GM19452 (cell line): ENCODE results near the gene HOXA2.

ENCODE experiments used
- ATAC-seq: cut with Tn5 transposase; IDR thresholded peaks from one replicate; pipeline ENCODE4 v1.9.1; 2021; ENCODE audit not compliant: unreplicated experiment

Gene HOXA2

DNA sequence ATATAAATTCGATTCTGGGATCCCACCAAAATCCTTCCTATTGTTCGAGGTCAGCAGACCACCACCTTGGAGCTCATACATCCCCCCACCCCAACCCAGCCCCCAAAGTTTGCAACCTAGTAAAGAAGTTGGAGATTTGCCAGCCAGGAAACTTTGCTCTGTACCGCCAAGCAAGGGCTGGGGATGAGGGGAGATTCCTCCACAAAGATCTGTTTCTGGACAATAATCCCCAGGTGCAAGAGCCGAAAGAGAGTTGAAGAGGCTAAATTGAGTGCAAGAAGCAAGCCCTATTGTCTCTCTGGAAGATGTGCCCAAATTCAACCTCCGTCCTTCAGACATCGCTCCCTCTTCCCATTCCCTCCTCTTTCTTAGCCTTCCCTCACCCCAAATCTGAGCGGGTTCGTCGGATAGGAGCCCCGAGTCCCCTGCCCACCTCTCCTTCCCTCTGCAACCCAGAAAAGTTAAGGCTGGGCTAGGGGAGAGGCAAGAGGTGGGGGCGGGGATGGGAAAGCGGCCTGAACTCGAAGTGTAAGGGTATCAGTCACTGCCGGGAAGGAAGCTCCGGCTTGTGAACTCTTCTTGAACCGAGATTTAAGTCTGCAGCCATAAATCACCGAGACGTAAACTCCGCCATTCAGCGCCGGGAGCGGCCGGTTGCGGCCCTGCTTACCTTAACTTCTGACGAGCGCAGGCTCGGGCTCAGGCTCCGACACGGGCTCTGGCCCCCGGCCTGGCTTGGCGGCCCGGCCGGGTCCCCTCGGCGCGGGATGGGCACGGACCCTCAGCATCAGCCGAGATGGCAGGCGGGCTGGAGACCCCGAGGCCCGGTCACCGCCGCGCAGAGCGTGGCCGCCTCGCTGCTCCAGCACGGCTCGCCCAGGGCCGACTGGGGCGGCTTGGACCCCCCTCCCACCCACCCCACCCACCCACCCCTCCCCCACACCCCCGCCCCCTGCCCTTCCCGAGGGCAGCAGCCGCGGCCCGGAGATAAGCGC, 10.8 kb upstream of the HOXA2 start:
- ATAC-seq, result no peak

DNA sequence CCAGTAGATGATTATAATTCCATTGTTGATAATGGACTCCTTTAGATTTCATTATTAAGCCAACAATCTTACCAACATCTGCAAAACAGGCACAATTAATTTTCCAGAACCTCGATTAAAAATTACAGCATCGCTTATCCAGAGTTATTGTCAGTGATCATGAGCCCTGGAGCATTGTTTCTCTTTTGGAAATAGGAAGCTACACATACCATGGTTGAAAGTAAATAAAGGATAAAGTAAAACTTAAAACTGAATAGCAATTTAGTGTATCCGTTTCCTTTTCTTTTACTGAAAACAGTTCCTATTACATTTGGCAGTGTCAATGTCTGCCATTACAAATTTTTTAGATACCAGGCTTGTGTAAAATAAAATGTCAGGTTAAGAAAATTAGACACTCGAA, 9.9 kb upstream of the HOXA2 start:
- no peak for ATAC-seq

DNA sequence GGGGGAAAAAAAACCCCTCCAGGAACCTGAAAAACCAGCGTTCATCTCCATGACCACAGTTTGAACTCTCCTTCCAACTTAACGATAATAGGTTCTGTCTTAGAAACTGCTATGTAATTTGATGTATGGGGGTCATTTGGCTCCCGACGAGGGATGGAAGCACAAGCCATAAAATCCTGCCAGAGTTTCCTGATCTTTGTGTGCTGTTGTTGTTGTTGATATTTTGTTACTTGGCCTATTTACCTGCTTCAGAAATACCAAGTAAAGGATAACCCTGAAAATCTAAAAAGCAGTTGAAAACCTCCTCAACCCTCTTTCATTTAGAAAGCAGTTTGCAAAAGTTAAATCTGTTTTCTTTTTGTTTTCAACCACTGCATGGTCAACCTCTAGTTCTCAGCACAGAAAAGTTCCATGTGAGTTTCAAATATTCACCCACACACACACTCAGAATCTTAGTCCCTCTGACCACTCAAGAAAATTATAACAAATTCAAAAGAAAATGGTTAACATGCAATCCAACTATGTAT, 9.3 kb upstream of the HOXA2 start:
- ATAC-seq, result no peak

DNA sequence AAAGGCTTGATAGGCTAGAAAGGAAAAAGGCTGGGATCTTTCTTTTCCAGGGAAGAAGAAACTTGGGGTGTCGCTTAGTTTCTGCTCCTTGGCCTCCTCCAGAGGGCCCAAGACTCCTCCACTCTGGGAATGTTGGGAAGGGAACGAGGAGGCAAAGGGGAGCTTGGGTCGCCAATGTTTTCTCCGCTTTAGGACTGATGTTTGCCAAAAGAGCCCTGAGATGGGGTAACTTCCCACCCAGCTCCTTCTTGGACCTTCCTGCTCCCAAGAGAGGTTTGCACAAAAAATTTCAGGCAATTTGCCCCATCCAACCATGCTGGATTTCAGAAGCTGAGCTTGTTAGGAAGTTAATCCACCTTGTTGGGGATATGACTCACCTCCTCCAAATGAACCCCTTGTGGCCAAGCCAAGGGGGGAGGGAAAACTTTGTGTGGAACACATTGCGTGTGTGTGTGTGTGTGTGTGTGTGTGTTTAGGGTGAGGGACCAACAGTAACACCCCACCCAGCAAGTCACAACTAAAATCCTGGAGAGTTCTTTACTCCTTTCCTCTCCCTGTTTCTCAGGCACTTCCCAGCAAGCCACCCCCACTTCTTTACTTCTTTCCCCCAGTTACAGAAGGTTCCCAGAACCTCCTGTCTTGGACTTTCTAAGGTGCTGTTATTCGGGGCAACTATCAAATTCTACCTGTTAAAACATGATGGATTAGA, 8.7 kb upstream of the HOXA2 start:
- no peak for ATAC-seq

DNA sequence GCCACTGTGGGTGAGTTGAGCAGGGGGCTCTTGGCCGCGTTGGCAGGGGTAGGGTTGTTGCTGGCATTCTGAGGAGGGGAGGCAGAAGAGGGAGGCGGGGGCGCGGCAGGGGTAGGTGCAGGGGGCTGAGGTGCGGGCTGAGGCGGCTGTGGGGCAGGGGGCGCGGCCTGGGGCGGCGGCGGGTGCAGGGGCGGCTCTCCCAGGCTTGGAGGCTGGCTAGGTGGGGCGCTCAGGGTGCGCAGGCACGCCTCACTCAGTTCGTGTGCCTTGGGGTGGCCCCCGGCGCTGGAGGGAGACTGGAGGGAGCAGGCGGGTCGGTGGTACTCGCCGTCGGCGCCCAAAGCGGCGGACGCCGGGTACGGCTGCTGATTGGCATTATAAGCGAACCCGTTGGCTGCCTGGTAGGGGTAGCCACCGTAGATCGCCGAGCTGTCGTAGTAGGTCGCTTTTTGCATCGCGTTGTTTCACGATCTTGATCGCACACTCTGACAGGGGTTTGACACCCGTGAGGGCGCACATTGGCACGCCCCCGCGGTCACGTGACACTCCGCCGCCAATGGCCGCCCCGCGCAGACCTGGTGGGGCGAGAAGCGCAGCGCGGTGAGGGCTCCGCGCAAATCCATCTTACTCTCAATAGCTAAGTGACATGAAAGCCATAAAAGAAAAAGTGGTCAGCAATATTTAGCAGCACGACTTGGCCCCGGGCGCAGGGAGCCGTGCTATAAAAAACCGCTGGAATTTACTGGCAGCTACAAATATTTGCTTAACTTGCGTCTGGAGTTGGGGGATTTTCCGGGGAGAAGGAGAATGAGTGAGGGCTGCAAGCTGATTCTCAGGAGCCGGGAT, 7.9 kb upstream of the HOXA2 start:
- no peak for ATAC-seq

DNA sequence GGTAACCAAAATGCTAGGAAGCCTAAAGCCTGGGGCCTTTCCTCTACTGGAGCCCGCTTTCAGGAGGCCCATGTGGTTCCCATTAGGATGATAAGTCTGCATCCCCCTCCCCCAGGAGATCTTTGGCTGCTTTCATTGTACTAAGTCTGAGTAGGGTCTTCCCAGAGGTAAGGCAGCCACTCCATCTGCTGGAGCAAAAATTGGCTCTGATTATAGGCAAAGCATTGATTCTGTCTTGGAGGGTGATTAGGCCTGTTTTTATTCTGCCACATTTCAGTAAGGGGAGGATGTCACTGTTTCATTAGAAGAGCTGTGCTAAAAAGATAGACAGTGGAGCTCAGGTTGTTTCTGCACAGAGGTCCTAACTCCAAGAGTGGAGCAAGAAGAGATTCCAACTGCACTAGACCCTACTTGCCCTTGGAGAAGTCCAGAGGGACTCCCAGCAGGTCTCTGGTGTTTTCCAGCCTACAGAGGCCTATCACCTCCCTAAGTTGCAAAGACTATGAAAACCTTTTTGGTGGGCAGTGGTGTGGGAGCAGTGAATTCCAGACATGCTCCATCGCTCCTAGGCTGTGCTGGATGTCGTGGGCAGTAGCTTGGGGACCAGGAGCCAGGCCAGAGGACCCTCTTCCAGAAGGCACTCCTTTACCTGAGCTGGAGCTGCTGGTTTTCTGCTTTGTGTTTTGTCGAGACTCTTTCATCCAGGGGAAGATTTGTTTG, 7.1 kb upstream of the HOXA2 start:
- ATAC-seq, result no peak

DNA sequence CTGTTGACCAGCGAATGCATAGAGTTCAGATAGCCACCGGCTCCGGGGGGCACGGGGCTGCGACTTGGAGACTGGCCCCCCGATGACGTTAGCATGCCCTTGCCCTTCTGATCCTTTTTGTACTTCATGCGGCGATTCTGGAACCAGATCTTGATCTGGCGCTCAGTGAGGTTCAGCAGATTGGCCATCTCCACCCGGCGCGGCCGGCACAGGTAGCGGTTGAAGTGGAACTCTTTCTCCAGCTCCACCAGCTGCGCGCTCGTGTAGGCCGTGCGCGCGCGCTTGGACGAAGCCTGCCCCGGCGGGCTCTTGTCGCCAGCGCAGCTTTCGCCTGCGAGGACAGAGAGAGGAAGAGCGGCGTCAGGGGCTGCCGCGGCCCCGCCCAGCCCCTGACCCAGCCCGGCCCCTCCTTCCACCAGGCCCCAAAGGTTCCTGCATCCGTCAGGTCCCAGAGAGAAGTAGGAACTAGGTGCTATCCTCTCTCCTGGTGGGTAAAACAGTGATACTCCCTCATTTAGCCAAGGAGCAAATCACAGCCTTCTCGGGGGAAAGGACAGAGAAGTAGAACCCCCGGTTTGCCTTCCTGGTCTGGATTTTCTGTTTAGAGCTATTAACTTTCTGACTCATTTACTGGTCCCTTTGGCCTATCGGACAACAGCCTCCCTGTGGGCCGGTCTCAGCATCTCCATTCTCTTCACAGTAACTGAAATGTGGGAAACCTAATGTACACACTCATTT, 6.1 kb upstream of the HOXA2 start:
- no peak for ATAC-seq

DNA sequence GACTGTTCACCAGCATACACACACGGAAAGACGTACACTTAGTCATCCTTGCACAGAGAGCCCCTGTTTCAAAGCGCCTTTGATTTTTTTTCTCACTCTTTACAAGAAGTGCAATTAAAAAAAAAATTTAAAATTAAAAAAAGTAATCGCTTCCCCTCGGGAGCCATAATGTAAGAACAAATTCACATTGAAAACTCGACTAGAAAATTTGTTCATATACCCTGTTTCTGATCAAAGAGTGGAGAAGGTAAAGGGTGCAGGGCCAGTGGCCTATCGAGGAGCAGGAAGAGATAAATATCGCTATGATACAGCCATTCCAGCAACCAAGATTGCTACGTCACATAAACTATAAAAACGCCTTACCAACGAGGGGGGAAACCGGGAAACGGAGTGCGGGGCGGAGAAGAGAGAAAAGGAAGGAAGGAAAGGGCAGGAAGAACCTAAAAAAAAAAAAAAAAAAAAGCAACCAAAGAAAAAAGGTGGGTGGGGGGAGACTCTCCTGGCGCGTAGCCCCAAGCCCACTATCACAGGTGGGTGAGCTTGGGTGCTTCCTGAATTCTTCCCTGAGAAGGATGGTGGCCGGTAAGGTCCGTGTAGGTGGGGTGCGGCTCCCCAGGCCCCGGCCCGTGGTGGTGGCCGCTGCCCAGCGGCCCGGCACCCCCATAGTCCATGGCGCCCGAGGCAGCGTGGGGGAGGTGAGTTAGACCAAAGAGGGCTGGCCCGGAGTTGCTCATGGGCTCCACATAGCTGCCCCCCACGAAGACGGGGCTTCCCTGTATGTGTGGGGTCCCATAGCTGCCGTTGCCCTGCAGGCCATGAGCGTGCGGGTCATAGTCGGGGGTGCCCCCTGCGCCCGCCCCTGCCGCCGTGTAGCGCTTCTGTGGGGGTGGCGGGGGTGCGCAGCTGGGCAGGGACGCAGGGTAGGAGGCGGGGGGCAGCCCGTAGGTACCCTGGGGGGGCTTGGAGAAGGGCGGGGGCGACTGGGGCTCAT, 5.2 kb upstream of the HOXA2 start:
- ATAC-seq, result no peak

DNA sequence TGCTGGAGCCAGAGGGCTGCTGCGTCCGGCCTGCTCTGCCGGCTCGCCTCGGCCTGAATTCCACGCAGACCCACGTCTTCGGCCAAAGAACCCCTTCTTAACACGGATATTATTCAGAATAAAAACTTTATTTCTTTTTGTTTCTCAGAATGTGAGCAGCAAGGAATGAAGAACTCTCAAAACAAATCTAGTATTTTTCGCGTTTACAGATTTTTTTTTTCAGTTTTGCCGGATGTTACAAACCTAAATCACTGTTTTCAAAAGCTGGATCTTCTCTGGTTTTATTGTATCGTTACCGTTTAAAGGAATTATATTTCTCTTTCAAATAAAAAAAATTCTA, 4.4 kb upstream of the HOXA2 start:
- ATAC-seq, result no peak

DNA sequence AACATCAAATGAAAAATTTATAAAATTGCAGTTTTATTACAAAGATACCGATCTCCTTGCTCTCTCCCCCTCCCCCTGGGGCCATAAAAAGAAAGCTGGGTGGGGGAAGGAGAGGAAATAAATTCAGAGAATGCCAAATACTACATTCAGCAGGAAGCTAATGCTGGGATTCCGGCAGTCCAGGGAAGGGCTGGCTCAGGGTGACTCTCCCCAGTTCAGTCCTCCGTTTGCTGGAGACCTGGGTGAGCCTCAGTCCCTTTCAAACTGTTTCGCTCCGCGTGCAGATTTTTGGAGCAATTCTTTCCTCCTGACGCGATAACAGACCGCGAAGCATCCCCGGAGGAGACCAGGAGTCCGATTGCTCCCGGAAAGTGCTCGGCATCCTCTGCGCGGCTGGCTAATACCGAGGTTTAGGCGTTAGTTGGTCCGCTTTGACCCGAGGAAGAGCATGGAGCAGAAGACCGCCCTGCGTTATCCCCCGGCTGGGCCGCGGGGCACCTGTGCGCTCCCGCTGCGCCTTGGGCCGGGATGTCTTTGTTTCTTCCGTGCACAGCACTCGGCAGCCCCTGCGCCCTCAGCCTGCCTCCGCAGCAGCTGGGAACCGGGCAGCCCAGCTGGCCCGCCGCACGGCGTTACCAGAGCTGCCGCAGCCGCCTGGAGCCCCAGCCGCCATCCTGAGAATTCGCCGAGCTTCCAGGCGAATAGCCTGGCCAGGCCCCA, 3.9 kb upstream of the HOXA2 start:
- no peak for ATAC-seq

DNA sequence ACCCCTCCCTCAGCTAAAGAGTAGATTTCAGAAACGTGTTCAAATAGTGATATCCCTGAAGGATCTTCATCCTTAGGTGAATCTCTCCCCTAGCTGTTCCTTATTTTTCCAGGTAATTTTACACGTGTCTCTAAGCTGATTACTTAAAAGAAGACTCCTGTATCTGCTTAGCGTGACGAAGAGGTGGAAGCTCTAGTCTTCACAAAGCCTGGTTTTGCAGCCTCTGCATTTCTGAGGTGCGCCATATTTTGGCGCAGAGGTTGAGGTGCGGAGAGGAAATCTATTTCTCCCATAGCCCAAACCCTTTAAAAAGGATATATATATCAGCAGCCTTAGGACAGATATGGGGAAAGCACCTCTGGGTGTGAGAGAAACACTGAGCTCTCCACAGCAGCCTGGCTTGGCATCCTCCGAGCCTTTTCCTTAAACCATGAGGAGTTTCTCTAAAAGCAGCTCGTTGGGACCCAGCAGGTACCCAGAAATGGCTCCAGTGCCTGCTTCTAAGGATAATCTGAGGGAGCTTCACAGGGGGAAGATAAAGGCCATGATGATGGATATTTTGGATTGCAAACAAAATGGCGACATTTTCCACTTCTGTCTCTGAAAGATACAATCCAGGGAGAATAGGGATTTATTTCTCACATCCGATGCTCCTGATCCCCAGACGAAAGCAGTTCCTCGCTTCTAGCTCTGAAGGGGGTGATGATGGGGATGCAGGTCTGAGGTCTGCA, 3.0 kb upstream of the HOXA2 start:
- ATAC-seq, result no peak

DNA sequence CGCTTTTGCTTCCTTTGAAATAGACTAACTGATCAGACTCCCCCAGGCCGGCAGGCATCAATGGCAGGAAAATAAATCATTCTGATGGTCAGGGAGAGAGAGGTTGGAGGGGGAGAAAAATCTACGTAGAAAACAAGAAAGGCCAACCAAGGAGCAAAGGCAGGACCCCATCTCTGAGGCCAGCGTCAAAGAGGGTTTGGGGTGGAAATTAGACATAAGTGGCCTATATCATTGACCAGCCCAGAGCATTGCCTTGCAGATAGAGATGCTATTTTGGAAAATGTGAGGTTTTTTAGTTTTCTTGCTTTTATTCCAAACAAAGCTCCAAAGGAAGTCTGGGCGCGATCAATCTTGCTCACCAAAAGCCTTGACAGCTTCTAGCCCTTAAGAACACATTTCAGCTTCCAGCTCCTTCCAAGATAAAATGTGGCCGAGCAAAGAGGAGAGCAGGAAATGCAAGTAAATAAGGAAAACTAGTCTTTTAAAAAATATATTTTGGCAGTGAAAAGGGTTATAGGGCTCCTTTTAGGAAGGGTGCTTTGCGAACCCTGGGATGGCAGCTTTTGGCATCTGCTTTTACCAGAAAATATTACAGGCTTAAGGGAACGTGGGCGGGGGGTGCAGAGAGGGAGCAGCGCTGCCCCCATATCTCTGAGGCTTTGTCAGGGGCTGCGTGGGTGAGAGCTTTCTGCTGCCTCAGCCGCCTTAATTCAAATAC, 2.0 kb upstream of the HOXA2 start:
- ATAC-seq, result no peak

DNA sequence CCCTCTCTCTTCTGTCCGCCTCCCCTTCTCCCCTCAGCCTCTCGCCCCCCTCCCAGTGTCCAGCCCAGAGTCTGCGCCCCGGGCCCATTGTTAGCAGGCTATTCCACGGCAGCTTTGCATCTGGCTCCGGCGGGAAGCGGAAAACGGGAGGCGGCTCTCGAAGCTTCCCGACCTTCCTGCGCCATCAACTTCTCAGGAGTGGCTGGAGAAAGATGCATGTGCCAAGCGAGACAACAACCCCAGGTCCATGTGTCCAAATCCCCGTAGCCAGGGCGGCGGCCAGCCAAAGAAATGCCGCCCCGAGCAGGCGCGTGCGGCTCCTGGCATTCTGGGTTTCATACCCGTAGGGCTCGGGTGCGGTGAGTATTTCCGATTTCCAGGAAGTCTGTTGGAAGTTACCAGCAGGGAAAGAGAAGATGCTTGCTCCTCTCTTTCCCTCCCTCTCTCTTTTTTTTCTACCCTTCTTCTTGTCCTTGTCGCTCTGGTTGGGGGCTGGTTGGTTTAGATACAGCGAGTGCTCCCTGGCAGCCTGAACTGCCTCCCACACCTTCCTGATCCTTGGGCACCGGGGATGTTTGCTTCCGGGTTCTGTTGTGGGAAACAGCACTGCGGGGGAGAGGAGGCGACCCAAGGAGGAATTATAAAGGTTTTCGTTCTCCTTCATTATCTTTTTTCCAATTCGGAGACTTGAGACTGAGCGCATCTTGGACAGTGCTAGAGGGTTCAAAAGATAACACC, 1.2 kb upstream of the HOXA2 start:
- no peak for ATAC-seq

DNA sequence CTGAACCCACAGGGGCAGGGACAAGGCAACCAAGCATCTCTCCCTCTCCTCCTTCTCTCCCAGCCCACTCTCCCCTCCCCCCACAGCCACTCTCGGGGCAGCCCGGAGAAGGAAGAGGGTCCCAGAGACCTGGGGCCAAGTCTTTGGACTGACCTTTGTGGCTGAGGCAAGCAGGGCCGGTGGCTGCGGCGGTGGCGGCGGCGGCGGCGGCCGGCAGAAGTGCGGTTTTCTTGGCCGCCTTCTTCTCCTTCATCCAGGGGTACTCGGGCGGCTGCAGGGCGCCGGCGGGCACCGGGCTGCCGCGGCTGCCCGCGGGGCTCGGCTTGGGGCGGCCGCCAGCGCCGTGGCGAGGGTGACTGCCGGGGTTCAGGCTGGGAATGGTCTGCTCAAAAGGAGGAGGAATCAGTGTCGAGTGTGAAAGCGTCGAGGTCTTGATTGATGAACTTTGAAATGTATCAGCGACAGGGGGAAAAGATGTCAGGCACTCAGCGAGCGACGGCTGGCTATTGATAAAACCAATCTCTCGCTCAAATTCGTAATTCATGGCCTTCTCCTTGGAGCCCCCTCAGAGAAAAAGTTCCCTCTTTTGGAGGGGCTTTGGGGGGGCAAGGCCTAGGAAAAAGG, 414 bp downstream of the HOXA2 start:
- ATAC-seq, result no peak

DNA sequence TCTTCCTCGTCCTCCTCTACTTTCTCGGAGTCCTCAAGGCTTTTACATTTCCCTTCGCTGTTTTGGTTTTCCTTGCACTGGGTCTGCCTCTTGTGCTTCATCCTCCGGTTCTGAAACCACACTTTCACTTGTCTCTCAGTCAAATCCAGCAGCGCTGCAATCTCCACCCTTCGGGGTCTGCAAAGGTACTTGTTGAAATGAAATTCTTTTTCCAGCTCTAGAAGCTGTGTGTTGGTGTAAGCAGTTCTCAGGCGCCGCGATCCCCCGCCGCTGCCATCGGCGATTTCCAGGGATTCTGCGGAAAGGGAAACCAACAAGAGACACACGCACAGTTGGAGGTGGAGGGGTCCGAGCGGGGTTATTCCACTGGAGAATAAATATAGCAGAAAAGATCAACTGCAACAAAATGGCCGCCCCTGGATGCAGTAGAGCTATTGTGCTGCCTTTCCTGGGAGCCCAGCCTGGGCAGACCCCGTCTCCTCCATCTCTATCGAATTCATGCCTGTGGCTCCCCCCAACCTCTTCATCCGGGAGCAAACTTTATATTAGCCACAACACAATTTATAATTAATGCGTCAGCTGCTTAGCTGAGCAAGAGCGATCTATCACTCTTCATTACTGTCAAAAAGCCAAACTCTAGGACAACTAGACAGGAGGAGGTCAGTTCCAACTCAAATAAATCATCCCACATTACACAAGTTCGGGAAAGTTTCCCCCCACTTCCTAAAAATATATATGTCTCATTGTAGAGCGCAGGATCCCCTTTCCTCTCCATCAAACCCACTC, 1.1 kb downstream of the HOXA2 start:
- no peak for ATAC-seq
